Measurements from ENCODE around the gene OBSCN. TPM values are rescaled to one million over a fixed set of nuclear protein-coding genes. Genes with fewer than 3 reads are reported as not detected.

OBSCN gene
- total RNA-seq, 1 donor from 2014 or later, result 316 TPM

DNA sequence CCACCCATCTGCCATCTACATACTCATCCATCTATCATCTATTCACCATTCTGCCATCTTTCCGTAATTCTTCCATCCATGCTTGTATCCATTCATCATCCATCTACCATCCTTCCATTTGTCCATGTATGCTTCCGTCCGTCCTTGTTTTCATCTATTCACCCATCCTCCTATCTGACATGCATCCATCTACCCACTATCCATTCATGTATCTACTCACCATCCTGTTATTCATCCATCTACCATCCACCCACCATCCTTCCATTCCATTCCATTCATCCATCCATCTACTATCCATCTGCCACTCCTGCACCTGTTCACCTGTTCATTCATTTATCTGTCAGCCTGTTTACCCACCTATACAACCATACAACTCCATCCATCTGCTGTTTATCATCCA lies 112.5 kb downstream of the OBSCN start:
- ATAC-seq (ENCODE audit: poor library complexity) (no peak), DNase-seq (no peak)
- intact Hi-C loops (cut with DNase I), result no loop called here

DNA sequence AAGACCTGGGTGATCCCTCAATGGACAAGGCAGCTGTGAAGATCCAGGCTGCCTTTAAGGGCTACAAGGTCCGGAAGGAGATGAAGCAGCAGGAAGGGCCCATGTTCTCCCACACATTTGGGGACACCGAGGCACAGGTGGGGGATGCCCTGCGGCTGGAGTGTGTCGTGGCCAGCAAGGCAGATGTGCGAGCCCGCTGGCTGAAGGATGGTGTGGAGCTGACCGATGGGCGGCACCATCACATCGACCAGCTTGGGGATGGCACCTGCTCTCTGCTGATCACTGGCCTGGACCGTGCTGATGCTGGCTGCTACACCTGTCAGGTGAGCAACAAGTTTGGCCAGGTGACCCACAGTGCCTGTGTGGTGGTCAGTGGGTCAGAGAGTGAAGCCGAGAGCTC lies 113.6 kb downstream of the OBSCN start:
- ATAC-seq (ENCODE audit: poor library complexity), result no peak
- DNase-seq, result peak; percentile 30
- intact Hi-C loops (cut with DNase I), result no loop called here

DNA sequence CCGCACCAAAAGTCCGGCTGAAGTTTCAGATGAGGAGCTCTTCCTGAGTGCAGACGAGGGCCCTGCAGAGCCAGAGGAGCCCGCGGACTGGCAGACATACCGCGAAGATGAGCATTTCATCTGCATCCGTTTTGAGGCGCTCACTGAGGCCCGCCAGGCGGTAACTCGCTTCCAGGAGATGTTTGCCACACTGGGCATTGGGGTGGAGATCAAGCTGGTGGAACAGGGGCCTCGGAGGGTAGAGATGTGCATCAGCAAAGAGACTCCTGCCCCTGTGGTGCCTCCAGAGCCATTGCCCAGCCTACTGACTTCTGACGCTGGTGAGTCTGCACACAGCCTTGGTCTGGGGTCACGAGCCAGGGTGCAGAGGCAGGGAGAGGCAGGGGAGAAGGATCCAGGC lies 114.1 kb downstream of the OBSCN start:
- no peak for ATAC-seq (ENCODE audit: poor library complexity)
- intact Hi-C loops (cut with DNase I), result no loop called here
- no peak for DNase-seq

DNA sequence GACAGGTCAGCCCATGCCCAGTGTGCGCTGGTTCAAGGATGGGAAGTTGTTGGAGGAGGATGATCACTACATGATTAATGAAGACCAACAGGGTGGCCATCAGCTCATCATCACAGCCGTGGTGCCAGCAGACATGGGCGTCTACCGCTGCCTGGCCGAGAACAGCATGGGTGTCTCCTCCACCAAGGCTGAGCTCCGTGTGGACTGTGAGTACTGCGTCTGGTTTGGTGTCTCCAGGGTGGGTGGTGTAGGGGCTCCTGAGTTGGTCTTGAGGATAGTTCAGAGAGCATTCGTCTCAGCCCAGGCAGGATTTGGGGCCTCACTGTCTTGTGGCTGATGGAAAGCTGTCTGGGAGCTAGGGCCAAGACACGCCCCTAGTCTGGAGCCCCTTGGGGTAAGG lies 115.6 kb downstream of the OBSCN start:
- DNase-seq (peak; percentile 24), ATAC-seq (ENCODE audit: poor library complexity) (no peak)
- intact Hi-C loops (cut with DNase I), result no loop called here

DNA sequence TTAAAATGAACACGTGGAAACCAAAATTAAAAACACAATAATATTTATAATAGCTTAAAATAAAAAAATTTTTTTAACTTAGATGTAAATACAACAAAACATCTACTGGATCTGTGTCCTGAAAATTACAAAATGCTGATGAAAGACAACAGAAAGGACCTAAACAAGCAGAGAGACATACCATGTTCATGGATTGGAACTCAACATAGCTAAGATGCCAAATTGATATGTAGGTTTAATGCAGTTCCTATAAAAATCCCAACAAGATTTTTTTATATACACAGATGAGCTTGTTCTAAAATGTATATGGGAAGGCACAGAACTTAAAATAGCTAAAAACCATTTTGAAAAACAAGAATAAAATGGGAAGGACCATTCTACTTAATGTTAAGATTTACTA lies 117.4 kb downstream of the OBSCN start:
- no peak for ATAC-seq (ENCODE audit: poor library complexity)

DNA sequence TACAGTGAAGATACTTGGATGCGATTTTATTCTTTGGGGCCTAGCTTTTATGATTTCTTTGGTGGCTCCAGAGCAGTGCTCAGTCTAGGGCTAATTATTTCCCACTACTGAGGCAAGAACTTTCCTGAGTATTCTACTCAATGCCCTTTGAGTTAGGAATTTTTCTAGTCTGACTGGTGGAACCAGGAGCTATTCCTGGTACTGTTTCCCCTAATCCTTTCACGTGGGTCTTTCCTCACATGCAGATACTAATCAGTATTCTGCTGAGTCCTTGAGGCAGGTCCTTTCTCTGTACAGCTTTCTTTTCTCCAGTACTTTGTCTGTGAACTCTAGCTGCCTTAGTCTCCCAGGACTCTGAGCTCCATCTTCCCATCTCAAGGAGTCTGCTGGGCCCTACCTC lies 122.0 kb downstream of the OBSCN start:
- intact Hi-C loops (cut with DNase I), result no loop called here
- no peak for ATAC-seq (ENCODE audit: poor library complexity)
- no peak for DNase-seq

More for the DNA sequence above, 117.4 kb downstream of the OBSCN start:
- intact Hi-C loops (cut with DNase I), result no loop called here
- DNase-seq, result no peak

DNA sequence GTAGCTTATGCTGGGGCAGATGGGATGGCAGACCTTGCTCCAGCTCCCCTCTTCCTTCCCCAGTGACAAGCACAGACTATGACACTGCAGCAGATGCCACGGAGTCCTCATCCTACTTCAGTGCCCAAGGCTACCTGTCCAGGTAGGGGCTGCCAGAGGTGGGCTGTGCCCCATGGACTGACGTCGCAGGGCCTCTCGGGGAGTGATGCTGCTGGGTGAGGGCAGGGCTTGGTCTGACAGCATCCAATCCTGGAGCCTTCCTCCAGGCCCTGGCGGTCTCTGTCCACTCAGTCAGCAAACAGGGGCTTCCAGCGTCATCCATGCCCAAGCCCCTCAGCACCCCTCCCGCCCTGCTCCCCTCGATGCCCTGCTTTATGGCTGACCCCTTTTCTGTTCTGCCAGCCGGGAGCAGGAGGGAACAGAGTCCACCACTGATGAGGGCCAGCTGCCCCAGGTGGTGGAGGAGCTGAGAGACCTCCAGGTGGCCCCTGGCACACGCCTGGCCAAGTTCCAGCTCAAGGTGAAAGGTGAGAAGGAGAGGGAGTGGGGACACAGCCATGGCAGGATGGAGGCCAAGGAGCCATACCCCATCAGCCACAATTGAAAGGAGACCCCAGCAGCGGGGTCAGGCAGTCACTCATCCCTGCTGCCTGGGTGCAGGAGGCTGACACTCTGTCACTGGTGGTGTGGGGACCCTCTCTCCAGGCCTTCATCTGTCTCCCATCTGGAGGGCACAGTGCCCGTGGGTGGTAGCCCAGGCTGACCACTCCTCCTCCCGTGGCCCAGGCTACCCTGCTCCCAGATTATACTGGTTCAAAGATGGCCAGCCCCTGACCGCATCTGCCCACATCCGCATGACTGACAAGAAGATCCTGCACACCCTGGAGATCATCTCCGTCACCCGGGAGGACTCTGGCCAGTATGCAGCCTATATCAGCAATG lies 125.2 kb downstream of the OBSCN start:
- intact Hi-C loops (cut with DNase I), result no loop called here
- DNase-seq (peak; percentile 27), ATAC-seq (ENCODE audit: poor library complexity) (no peak)

DNA sequence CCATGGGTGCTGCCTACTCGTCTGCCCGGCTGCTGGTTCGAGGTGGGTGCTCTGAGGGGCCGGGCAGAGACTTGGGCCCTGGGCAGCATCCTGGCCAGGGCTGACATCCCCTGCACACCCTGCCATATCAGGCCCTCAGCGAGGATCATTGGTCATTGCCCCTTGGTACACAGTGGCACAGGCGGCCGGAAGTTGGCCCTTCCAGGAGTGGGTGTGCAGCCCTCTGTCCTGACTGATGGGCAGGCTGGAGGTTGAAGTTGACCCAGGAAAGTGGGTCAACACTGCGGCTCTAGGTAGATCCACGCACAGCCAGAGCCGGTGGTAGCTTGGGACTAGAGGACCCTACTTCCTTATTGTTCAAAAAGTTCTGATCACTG lies 125.9 kb downstream of the OBSCN start:
- DNase-seq (peak; percentile 30), ATAC-seq (ENCODE audit: poor library complexity) (no peak)
- intact Hi-C loops (cut with DNase I), result no loop called here

DNA sequence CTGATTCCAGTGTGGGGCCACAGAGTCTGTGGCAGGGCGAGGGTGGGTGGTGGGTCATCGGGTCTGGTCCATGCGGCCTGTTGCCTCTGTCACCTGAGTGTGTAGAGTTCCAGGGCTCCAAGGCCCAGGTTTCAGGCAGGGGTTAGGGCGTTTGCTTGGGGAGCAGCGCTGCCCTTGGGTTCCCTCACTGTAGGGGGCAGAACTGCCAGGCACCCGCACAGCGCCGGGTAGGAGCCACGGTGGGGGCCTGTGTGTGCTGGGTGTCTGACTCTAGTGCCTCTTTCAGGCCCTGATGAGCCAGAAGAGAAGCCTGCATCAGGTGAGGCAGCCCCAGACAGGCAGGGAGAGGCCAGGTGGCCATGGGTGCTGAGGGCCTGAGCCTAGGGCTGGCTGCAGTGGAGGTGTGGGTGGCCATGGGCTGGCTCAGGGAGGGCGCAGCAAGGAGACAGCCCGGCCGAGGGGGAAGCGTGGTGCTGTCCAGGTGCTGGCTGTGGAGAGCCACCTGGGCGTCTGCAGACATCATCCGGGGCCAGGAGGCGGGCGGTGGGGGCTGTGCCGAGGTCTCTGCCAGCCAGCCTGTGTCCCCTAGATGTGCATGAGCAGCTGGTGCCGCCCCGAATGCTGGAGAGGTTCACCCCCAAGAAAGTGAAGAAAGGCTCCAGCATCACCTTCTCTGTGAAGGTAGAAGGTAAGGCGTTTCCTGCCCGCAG lies 126.5 kb downstream of the OBSCN start:
- DNase-seq (peak; percentile 31), ATAC-seq (ENCODE audit: poor library complexity) (no peak)
- intact Hi-C loops (cut with DNase I), result no loop called here

DNA sequence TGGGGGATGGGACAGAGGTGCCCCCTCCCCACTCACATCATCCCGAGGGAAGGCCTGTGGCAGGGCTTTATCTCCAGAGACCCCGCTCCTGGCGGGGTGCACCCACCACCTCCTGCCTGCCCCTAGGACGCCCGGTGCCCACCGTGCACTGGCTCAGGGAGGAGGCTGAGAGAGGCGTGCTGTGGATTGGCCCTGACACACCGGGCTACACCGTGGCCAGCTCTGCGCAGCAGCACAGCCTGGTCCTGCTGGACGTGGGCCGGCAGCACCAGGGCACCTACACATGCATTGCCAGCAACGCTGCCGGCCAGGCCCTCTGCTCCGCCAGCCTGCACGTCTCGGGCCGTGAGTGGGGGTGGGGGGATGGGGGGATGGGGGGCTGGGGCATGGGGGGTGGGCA lies 127.1 kb downstream of the OBSCN start:
- intact Hi-C loops (cut with DNase I), result no loop called here
- ATAC-seq (ENCODE audit: poor library complexity) (no peak), DNase-seq (no peak)

DNA sequence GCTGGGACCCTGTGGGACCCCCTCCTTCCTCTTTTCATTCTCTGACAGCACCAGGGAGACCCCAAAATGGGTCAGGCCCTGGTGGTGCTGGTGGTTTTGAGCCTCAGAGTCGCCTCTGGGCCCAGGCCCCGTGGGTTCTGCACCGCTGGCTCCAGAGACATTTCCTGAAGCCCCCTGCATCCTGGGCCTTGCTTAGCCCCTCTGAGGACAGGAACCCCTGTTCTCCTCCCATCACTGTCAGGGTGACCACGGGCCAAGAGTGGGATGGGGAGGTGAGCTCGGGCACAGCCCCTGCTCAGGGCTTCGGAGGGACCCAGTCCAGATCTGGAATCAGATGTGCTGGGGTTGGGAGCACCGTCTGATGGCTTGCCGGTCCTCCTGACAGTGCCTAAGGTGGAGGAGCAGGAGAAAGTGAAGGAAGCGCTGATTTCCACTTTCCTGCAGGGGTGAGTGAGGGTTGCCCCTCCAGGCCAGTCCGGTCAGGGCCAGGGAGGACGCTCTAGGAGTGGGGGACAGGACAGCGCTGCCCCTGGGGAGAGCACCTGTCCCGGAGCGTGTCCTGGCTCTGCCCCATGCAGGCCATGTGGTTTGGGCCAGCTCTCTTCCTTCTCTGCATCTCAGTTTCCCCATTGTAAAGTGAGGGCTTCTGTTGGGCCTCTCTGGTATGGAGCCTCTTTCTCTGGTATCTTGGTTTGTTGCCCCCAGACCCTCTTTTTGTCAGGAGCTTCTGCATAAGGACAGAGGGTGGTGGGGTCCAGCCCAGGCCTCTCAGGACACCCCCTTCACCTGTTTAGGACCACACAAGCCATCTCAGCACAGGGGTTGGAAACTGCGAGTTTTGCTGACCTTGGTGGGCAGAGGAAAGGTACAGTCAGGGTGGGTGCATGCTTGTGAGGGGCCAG lies 127.8 kb downstream of the OBSCN start:
- ATAC-seq (ENCODE audit: poor library complexity) (no peak), DNase-seq (peak; percentile 26)

DNA sequence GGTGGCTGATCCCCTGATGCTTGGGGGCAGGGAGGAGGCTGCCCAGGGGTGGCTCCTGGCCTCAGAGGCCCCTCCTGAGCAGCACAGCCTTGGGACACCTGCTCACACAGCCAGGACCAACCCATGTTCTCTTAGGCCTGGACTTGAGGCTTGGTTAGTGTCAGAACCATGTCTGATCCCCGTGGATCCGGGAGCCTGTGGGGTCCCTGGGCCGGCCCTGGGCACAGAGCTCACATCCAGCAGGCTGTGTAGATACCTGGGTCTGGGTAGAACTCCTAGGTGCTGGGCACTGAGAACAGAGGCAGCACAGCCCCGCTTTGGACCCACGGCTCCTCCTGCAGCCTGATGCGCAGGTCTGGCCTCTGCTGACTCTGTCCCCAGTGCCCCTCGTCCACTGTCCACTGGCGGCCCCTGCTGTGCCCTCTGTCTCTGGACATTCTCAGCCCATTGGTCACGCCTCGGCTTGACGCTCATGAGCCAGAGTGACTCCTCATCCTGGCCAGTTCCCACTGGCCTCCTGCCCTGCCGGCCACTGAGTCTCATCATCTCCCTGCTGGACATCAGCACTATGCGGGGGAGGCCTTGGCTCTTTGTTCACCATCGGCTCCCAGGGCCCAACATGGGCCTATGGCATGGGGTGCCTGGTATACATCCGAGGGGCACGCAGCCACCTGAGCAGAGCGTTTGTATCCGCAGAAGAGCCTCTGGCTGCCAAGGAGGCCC lies 128.6 kb downstream of the OBSCN start:
- ATAC-seq (ENCODE audit: poor library complexity) (no peak), DNase-seq (peak; percentile 36)
- intact Hi-C loops (cut with DNase I), result no loop called here

More for the DNA sequence above, 127.8 kb downstream of the OBSCN start:
- intact Hi-C loops (cut with DNase I), result no loop called here

DNA sequence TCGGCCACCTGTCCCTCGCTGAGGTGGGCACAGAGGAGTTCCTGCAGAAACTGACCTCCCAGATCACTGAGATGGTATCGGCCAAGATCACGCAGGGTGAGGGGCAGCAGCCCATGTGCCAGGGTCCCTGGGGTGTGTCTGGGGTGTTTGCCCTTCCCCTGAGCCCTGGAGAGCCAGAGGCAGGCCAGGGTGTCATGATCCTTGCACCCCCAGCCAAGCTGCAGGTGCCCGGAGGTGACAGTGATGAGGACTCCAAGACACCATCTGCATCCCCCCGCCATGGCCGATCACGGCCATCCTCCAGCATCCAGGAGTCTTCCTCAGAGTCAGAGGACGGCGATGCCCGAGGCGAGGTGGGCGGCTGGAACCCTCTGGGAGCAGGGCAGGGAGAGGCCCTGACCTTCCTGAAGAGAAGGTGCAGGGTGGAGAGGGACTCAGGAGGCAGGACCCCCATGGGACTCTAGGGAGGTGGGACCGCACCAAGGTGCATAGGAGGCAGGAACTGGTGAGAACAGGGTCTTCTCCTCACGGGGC lies 129.3 kb downstream of the OBSCN start:
- peak; percentile 29 for DNase-seq
- no peak for ATAC-seq (ENCODE audit: poor library complexity)
- intact Hi-C loops (cut with DNase I), result no loop called here

DNA sequence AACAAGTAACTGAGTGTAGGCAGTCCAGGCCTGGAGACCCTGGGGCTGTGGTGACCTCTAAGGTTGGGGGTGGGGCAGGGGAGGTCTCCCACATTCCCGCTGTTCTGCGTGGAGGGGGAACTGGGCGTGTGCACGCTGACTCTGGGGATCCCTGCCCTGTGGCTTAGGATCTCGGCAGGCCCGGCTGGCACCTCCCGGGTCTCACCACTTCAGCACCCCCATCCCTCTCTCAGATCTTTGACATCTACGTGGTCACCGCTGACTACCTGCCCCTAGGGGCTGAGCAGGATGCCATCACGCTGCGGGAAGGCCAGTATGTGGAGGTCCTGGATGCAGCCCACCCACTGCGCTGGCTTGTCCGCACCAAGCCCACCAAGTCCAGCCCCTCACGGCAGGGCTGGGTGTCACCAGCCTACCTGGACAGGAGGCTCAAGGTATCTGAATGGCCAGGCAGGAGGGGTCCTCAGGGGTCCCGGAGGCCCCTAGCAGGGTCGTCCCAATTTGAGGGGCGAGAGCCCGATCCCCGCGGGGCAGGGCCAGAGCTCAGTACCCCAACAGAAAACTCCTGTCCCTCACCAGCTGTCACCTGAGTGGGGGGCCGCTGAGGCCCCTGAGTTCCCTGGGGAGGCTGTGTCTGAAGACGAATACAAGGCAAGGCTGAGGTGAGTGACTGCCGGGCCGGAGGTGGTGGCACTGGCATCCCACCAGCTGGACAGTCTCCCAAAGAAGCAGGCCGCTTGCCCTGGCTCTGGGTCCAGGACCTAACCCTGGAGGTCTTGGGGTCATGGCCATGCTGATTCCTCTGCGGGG lies 130.1 kb downstream of the OBSCN start:
- intact Hi-C loops (cut with DNase I), result no loop called here
- peak; percentile 40 for DNase-seq
- peak; percentile 16 for ATAC-seq (ENCODE audit: poor library complexity)

DNA sequence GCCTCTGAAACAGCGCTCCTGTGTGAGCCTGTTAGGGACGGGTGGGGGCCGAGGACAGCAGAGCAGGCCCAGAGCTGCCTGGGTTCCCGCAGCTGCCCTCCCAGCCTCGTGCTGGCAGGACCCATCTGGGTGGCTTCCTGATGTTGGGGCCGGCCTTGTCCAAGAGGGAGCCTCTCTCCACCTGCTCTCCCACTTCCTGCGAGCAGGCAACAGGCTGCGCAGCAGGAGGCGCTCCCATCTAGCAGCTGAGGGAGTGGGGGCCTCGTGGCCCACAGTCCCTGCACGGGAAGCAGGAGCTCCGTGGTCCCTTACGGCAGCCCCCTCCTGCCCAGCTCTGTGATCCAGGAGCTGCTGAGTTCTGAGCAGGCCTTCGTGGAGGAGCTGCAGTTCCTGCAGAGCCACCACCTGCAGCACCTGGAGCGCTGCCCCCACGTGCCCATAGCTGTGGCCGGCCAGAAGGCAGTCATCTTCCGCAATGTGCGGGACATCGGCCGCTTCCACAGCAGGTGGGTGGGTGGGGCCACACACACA lies 130.7 kb downstream of the OBSCN start:
- ATAC-seq (ENCODE audit: poor library complexity), result no peak
- intact Hi-C loops (cut with DNase I), result no loop called here
- no peak for DNase-seq

DNA sequence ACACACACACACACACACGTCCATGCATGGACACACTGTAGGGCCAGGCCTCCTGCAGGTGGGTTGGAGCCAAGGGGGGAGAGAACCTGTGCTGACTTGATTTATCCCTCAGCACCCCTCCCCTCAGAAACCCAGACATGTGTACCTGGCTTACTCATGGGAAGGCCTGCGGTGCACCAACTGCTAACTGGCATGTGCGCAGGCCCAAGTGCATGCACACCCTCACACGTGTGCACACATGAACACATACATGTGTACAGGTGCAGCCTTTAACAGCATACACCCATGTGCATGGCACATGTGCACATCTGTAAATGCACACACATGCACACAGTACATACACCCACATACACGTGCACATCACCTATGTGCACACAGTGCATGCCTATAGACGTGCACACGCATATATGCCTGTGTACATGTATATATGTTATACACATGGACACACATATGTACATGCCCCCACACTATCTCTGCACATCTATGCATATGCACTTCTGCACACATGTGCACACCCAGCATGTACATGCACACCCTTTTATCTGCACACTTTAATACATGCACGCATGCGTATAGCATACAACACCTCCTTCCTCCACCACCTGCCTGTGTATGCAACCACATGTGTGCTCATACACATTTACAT lies 131.3 kb downstream of the OBSCN start:
- intact Hi-C loops (cut with DNase I), result no loop called here
- DNase-seq (no peak), ATAC-seq (ENCODE audit: poor library complexity) (no peak)

Data from Right ventricle myocardium superior (tissue), 1 donor.